HepG2 (cell line): ENCODE results near the gene COL18A1. TPM values are rescaled to one million over a fixed set of nuclear protein-coding genes. Genes with fewer than 3 reads are reported as not detected.

Experiments used
- ADNP ChIP-seq: sonication (generic); formaldehyde crosslinking; IDR thresholded peaks from 2 replicates; pipeline ENCODE4 v1.4.0; 2020; ENCODE audit warnings: missing genetic modification reagents
- KAT7 ChIP-seq: IDR thresholded peaks from 2 replicates; pipeline ENCODE4 v1.6.1; 2018; ENCODE audit warnings: borderline replicate concordance, missing compliant biosample characterization
- NFE2 ChIP-seq: sonication (generic); formaldehyde crosslinking; IDR thresholded peaks from 2 replicates; pipeline ENCODE4 v1.4.0; 2020; ENCODE audit warnings: missing genetic modification reagents
- NFIB ChIP-seq: sonication (generic); formaldehyde crosslinking; IDR thresholded peaks from 2 replicates; pipeline ENCODE4 v1.9.0; 2021; ENCODE audit warnings: missing genetic modification reagents, mild to moderate bottlenecking, borderline replicate concordance
- NR1H2 ChIP-seq: sonication (generic); formaldehyde crosslinking; IDR thresholded peaks from 2 replicates; pipeline ENCODE4 v1.8.1; 2022; ENCODE audit warnings: low read depth, missing genetic modification reagents, borderline replicate concordance
- PLRG1 ChIP-seq: fragments of 450-650 bp; conservative IDR thresholded peaks from 2 replicates; pipeline ENCODE4 v1.6.1; 2016
- PTBP1 ChIP-seq: fragments of 200-400 bp; formaldehyde crosslinking; IDR thresholded peaks from 2 replicates; pipeline ENCODE4 v1.6.1; 2018; ENCODE audit warnings: low read length, low read depth; ENCODE audit not compliant: poor library complexity, severe bottlenecking
- SP1 ChIP-seq, 2 experiments: fragments of 450-650 bp in 1 of 2; sonication (generic) in 1 of 2; formaldehyde crosslinking in 1 of 2; IDR thresholded peaks; 2 replicates each; pipeline versions ENCODE4 v1.4.0 to v1.6.1; 2016 to 2020; ENCODE audit warnings: missing genetic modification reagents in 1 of 2
- ZMYM2 ChIP-seq: sonication (generic); formaldehyde crosslinking; IDR thresholded peaks from 2 replicates; pipeline ENCODE4 v1.8.0; 2022; ENCODE audit warnings: mild to moderate bottlenecking, missing genetic modification reagents
- ZNF17 ChIP-seq: sonication (generic); formaldehyde crosslinking; IDR thresholded peaks from 2 replicates; pipeline ENCODE4 v1.5.0; 2020; ENCODE audit warnings: mild to moderate bottlenecking, missing genetic modification reagents
- ZNF367 ChIP-seq: sonication (generic); formaldehyde crosslinking; IDR thresholded peaks from 2 replicates; pipeline ENCODE4 v1.4.0; 2020; ENCODE audit warnings: missing genetic modification reagents, borderline replicate concordance
- ZNF556 ChIP-seq: sonication (generic); formaldehyde crosslinking; IDR thresholded peaks from 2 replicates; pipeline ENCODE4 v1.4.0; 2020; ENCODE audit warnings: mild to moderate bottlenecking, missing genetic modification reagents, borderline replicate concordance
- ZNF724P ChIP-seq: sonication (generic); formaldehyde crosslinking; IDR thresholded peaks from 2 replicates; pipeline ENCODE4 v1.8.0; 2022; ENCODE audit warnings: missing genetic modification reagents, borderline replicate concordance
- ZNF772 ChIP-seq: sonication (generic); formaldehyde crosslinking; IDR thresholded peaks from 2 replicates; pipeline ENCODE4 v1.5.0; 2020; ENCODE audit warnings: mild to moderate bottlenecking, missing genetic modification reagents
- ZNF784 ChIP-seq: sonication (generic); formaldehyde crosslinking; IDR thresholded peaks from 2 replicates; pipeline ENCODE4 v1.5.1; 2020; ENCODE audit warnings: missing genetic modification reagents, mild to moderate bottlenecking, borderline replicate concordance
- ZSCAN21 ChIP-seq: sonication (generic); formaldehyde crosslinking; IDR thresholded peaks from 2 replicates; pipeline ENCODE4 v1.8.0; 2022; ENCODE audit warnings: mild to moderate bottlenecking, missing genetic modification reagents, moderate library complexity, borderline replicate concordance
- ZUFSP ChIP-seq: sonication (generic); formaldehyde crosslinking; IDR thresholded peaks from 2 replicates; pipeline ENCODE4 v1.9.0; 2021; ENCODE audit warnings: missing genetic modification reagents, mild to moderate bottlenecking, borderline replicate concordance
- ZZZ3 ChIP-seq: sonication (generic); formaldehyde crosslinking; IDR thresholded peaks from 2 replicates; pipeline ENCODE4 v1.4.0; 2020; ENCODE audit warnings: missing genetic modification reagents, mild to moderate bottlenecking, borderline replicate concordance
- polyA plus RNA-seq, 8 experiments: library from polyadenylated mRNA; depleted of rRNA in 3 of 8; stranded (reverse) in 7 of 8; unstranded in 1 of 8; fragments of >200 nt; fragmentation: Illumina TruSeq in 4 of 8; extraction: Trizol in 4 of 8; gene quantifications; 2 replicates each; pipeline versions ENCODE4 v1.2.1 to v1.2.3, GENCODE V29; 2011 to 2016; ENCODE audit warnings: low read depth in 4 of 8, missing spikeins in 1 of 8, mixed read lengths in 1 of 8; ENCODE audit not compliant: insufficient read depth in 1 of 8
- total RNA-seq, 5 experiments: library from RNA; depleted of rRNA; stranded (reverse); fragments of >200 nt; fragmentation: Illumina TruSeq; extraction: Trizol; gene quantifications; 2 replicates each; pipeline ENCODE4 v1.2.3, GENCODE V29; 2016; ENCODE audit warnings: low read depth in 1 of 5
- TF ChIP-seq, protein P1 (sequence below): sonication (generic); formaldehyde crosslinking; IDR thresholded peaks from 2 replicates; pipeline ENCODE4 v1.9.0; 2022; ENCODE audit warnings: missing genetic modification reagents, mild to moderate bottlenecking, borderline replicate concordance
- TF ChIP-seq, protein P2 (sequence below): sonication (generic); formaldehyde crosslinking; IDR thresholded peaks from 2 replicates; pipeline ENCODE4 v1.8.0; 2022; ENCODE audit warnings: mild to moderate bottlenecking, missing genetic modification reagents, moderate library complexity
- TF ChIP-seq, protein P3 (sequence below): sonication (generic); formaldehyde crosslinking; IDR thresholded peaks from 2 replicates; pipeline ENCODE4 v1.8.1; 2023; ENCODE audit warnings: mild to moderate bottlenecking, inconsistent platforms, moderate library complexity, missing genetic modification reagents, borderline replicate concordance

COL18A1 gene
- total and polyA plus RNA-seq, 2 of the 13 experiments (the other 11 are each of a cell fraction or from before 2014, with no cell fraction given), result 79.0 to 102 TPM

- no peak for TF ChIP-seq NR1H2
- 0 out of 2 replicates have a peak, but pooled peaks have one; percentile 13 for TF ChIP-seq ZZZ3 (CRISPR knock-in tag)
- TF ChIP-seq PLRG1, result no peak
- TF ChIP-seq, protein P1, sequence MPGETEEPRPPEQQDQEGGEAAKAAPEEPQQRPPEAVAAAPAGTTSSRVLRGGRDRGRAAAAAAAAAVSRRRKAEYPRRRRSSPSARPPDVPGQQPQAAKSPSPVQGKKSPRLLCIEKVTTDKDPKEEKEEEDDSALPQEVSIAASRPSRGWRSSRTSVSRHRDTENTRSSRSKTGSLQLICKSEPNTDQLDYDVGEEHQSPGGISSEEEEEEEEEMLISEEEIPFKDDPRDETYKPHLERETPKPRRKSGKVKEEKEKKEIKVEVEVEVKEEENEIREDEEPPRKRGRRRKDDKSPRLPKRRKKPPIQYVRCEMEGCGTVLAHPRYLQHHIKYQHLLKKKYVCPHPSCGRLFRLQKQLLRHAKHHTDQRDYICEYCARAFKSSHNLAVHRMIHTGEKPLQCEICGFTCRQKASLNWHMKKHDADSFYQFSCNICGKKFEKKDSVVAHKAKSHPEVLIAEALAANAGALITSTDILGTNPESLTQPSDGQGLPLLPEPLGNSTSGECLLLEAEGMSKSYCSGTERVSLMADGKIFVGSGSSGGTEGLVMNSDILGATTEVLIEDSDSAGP, result peak; percentile 87
- TF ChIP-seq KAT7, result no peak
- TF ChIP-seq ZSCAN21 (CRISPR knock-in tag), result peak; percentile 18; the same call in 1 of the 2 replicates
- TF ChIP-seq NFIB, result no peak
- TF ChIP-seq ZMYM2 (CRISPR knock-in tag), result no peak
- TF ChIP-seq PTBP1, result no peak
- TF ChIP-seq ZNF772, result no peak
- TF ChIP-seq NFE2 (CRISPR knock-in tag), result no peak
- TF ChIP-seq, protein P2, sequence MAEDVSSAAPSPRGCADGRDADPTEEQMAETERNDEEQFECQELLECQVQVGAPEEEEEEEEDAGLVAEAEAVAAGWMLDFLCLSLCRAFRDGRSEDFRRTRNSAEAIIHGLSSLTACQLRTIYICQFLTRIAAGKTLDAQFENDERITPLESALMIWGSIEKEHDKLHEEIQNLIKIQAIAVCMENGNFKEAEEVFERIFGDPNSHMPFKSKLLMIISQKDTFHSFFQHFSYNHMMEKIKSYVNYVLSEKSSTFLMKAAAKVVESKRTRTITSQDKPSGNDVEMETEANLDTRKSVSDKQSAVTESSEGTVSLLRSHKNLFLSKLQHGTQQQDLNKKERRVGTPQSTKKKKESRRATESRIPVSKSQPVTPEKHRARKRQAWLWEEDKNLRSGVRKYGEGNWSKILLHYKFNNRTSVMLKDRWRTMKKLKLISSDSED, result no peak
- TF ChIP-seq, protein P3, sequence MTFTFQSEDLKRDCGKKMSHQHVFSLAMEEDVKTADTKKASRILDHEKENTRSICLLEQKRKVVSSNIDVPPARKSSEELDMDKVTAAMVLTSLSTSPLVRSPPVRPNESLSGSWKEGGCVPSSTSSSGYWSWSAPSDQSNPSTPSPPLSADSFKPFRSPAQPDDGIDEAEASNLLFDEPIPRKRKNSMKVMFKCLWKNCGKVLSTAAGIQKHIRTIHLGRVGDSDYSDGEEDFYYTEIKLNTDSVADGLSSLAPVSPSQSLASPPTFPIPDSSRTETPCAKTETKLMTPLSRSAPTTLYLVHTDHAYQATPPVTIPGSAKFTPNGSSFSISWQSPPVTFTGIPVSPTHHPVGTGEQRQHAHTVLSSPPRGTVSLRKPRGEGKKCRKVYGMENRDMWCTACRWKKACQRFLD (CRISPR knock-in tag), result no peak
- TF ChIP-seq ADNP (CRISPR knock-in tag), result no peak; the same call in 1 of the 2 replicates
- peak; percentile 82 for TF ChIP-seq ZNF784 (CRISPR knock-in tag)
- no peak for TF ChIP-seq ZNF724P
- no peak for TF ChIP-seq ZUFSP (CRISPR knock-in tag)
- TF ChIP-seq SP1 (IDR thresholded peaks at IDR 0.05), result no peak
- no peak for TF ChIP-seq SP1 (CRISPR knock-in tag; IDR thresholded peaks at IDR 0.05)
- no peak; the same call in 1 of the 2 replicates for TF ChIP-seq ZNF556
- no peak for TF ChIP-seq ZNF17 (CRISPR knock-in tag)
- no peak for TF ChIP-seq ZNF367 (CRISPR knock-in tag)
These were observed 25.8 kb downstream of the COL18A1 start (continued) for GRCh38 chr21:45430521-45431501.
